ENCODE data around the gene USH1G. TPM values are rescaled to one million over a fixed set of nuclear protein-coding genes. Genes with fewer than 3 reads are reported as not detected.

USH1G gene
- total RNA-seq, 1 donor from 2014 or later, result 3.9 TPM

GRCh38 chr17:74904687-74905409 is 18.2 kb downstream of the USH1G start:
- no peak overlapping the region for H3K4me3 Mint-ChIP-seq
- H3K36me3 Mint-ChIP-seq, result no peaks in the 10 kb centered on the region
- DNase-seq (ENCODE audit: low spot score in 2 of 2, unreplicated experiment in 2 of 2), result no peak
- H3K27me3 Mint-ChIP-seq (ENCODE audit: low read depth), result peaks cover 3% of the 10 kb centered on the region
- no peak for TF ChIP-seq CTCF (IDR thresholded peaks at IDR 0.05; ENCODE audit: unreplicated experiment)
- H3K4me1 Mint-ChIP-seq, result peaks cover 22% of the 10 kb centered on the region
- no peak overlapping the region for H3K27ac Mint-ChIP-seq
- H3K9me3 Mint-ChIP-seq, result no peaks in the 10 kb centered on the region

DNA sequence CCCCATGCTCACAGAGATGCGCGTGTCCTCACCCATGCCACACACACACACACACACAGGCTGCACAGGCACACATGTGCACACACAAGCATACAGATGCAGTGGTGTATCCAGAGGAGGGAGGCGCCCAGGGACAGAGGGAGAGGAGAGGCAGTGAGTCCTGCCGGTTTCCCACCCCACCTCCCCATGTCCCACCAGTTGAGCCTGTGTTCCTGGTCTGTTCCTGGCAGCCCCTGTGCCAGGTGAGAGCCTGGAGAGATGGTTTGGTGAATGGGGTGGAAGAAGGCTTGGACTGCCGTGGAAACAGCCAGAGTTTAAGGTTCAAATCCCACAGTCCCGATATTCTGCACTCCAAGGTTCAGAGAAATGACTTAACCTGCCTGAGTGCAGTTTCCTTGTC is 19.4 kb downstream of the USH1G start:
- no peaks in the 10 kb centered on the region for H3K36me3 Mint-ChIP-seq
- H3K27ac Mint-ChIP-seq, result no peak overlapping the region
- no peak for DNase-seq (ENCODE audit: low spot score in 2 of 2, unreplicated experiment in 2 of 2)
- H3K27me3 Mint-ChIP-seq (ENCODE audit: low read depth), result peaks cover 8% of the 10 kb centered on the region
- no peaks in the 10 kb centered on the region for H3K9me3 Mint-ChIP-seq
- no peak for TF ChIP-seq CTCF (IDR thresholded peaks at IDR 0.05; ENCODE audit: unreplicated experiment)
- H3K4me1 Mint-ChIP-seq, result peaks cover 15% of the 10 kb centered on the region
- H3K4me3 Mint-ChIP-seq, result no peak overlapping the region

DNA sequence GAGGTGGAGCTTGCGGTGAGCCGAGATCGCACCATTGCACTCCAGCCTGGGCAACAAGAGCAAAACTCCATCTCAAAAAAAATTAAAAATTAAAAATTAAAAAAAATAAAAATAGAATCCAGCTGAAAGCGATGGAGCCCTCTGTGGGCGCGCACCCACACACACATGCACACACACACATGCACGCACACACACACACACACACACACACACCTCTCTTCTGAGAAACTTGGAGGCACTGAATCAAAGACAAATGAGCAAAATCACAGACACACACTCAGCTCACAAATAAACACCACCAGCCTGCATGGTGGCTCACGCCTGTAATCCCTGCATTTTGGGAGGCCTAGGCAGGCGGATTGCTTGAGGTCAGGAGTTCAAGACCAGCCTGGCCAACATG is 20.0 kb downstream of the USH1G start:
- no peak for DNase-seq (ENCODE audit: low spot score in 2 of 2, unreplicated experiment in 2 of 2)

DNA sequence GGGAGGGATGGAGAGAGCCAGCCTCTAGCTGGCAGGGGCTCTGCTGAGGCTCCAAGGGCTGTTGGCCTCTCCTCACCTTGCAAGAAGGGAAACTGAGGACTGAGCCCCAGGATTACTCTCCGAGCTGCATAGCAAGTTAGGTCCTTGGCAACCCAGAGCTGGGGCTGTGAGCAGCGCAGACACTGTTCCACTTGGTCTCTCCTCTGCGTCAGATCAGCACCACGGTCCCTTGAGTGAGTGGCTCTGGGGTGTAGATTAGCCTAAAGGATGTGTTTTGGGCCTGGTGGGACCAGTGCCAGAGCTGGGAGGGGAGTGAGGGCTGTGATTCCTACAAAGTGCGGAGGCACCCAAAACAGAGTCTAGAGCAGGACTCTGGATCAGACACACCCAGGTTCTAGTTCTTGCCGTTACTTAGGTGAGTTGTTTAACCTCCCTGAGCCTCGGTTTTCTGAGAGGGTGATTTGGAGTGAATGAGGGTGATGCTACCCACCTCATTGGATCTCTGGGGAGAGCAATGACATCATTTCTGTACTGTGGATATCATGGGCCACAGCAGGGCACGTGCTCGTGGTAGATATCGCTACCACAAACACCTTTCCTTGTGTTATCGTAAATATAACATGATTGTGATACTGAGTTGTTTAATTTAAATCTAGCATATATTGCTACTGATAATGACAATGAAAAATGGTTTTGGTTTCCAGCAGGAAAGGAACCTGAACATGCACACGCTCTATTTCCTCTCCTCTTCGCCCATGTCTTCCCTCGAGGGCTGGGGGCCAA is 21.5 kb downstream of the USH1G start:
- Mint-ChIP-seq H3K9me3 (no peaks in the 10 kb centered on the region), H3K36me3 (no peaks in the 10 kb centered on the region), H3K4me1 (peaks cover 3% of the 10 kb centered on the region), H3K4me3 (no peak overlapping the region), H3K27ac (no peak overlapping the region), H3K27me3 (ENCODE audit: low read depth) (peaks cover 17% of the 10 kb centered on the region)
- DNase-seq (ENCODE audit: low spot score in 2 of 2, unreplicated experiment in 2 of 2), result no peak
- TF ChIP-seq CTCF (IDR thresholded peaks at IDR 0.05; ENCODE audit: unreplicated experiment), result no peak

More for the DNA sequence above, 20.0 kb downstream of the USH1G start:
- TF ChIP-seq CTCF (IDR thresholded peaks at IDR 0.05; ENCODE audit: unreplicated experiment), result no peak
- Mint-ChIP-seq H3K4me1 (peaks cover 9% of the 10 kb centered on the region), H3K27ac (no peak overlapping the region), H3K9me3 (no peaks in the 10 kb centered on the region), H3K27me3 (ENCODE audit: low read depth) (peaks cover 8% of the 10 kb centered on the region), H3K4me3 (no peak overlapping the region), H3K36me3 (no peaks in the 10 kb centered on the region)

DNA sequence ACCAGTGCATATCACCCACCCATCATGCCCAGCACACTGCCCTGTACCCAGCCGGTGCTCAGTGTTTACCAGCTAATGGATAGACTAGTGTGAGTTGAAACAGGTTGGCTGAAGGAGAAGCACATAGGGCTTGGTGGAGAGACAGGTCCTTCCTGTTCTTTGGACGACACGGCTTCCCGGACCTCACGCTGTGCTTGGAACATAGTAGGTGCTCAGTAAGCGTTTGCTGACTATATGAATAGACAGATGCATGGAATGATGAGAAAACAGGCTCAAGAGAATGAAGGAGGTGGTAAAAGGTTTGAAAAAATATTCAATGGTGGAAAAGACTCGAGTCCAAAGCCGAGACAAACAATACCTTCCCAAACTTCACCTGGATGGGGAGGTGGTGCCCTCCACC is 22.8 kb downstream of the USH1G start:
- Mint-ChIP-seq H3K4me3 (no peak overlapping the region), H3K27me3 (ENCODE audit: low read depth) (peaks cover 30% of the 10 kb centered on the region), H3K4me1 (no peaks in the 10 kb centered on the region), H3K27ac (no peak overlapping the region), H3K9me3 (no peaks in the 10 kb centered on the region), H3K36me3 (no peaks in the 10 kb centered on the region)
- no peak for TF ChIP-seq CTCF (IDR thresholded peaks at IDR 0.05; ENCODE audit: unreplicated experiment)
- no peak for DNase-seq (ENCODE audit: low spot score in 2 of 2, unreplicated experiment in 2 of 2)

Measured in mesothelial cell of epicardium (in vitro differentiated cells).